KMS-11 (cell line): ENCODE results near the gene MMP14.

ENCODE experiments used
- H2AFZ ChIP-seq: fragments of 200-600 bp; sonication (generic); 2 replicates; pipeline ENCODE4 v1.6.1; 2016; ENCODE audit warnings: antibody characterized with exemption, mixed run types, low read depth
- H3K27ac ChIP-seq: fragments of 200-600 bp; sonication (generic); 2 replicates; pipeline ENCODE4 v1.6.1; 2016; ENCODE audit warnings: mild to moderate bottlenecking, mixed run types
- H3K27me3 ChIP-seq: fragments of 200-600 bp; sonication (generic); 2 replicates; pipeline ENCODE4 v1.6.1; 2017; ENCODE audit warnings: mild to moderate bottlenecking, low read depth, mixed run types, moderate library complexity; ENCODE audit not compliant: insufficient read depth
- H3K36me3 ChIP-seq: fragments of 200-600 bp; sonication (generic); 2 replicates; pipeline ENCODE4 v1.6.1; 2017; ENCODE audit warnings: mild to moderate bottlenecking, mixed run types; ENCODE audit not compliant: insufficient read depth
- H3K4me1 ChIP-seq: fragments of 200-600 bp; sonication (generic); 2 replicates; pipeline ENCODE4 v1.6.1; 2016; ENCODE audit warnings: mild to moderate bottlenecking, low read depth, mixed run types; ENCODE audit not compliant: poor library complexity, severe bottlenecking
- H3K4me2 ChIP-seq: fragments of 200-600 bp; sonication (generic); 2 replicates; pipeline ENCODE4 v1.7.0; 2016; ENCODE audit warnings: mild to moderate bottlenecking, mixed run types
- H3K4me3 ChIP-seq: fragments of 200-600 bp; sonication (generic); IDR thresholded peaks from 2 replicates; pipeline ENCODE4 v1.6.1; 2017; ENCODE audit warnings: low read depth, low read length, mixed read lengths; ENCODE audit not compliant: insufficient read depth
- H3K79me2 ChIP-seq: fragments of 200-600 bp; sonication (generic); 2 replicates; pipeline ENCODE4 v1.6.1; 2016; ENCODE audit warnings: low read depth, mixed run types; ENCODE audit not compliant: insufficient read depth
- H3K9ac ChIP-seq: fragments of 200-600 bp; sonication (generic); 2 replicates; pipeline ENCODE4 v1.6.1; 2016; ENCODE audit warnings: mild to moderate bottlenecking, mixed run types
- H4K20me1 ChIP-seq: fragments of 200-600 bp; sonication (generic); 2 replicates; pipeline ENCODE4 v1.6.1; 2016; ENCODE audit warnings: mild to moderate bottlenecking, mixed run types; ENCODE audit not compliant: insufficient read depth
- CTCF ChIP-seq: fragments of 200-600 bp; sonication (generic); conservative IDR thresholded peaks from 2 replicates; pipeline ENCODE4 v1.6.1; 2017; ENCODE audit warnings: low read depth, mild to moderate bottlenecking, antibody characterized with exemption, low read length, moderate library complexity, mixed read lengths

MMP14 gene

DNA sequence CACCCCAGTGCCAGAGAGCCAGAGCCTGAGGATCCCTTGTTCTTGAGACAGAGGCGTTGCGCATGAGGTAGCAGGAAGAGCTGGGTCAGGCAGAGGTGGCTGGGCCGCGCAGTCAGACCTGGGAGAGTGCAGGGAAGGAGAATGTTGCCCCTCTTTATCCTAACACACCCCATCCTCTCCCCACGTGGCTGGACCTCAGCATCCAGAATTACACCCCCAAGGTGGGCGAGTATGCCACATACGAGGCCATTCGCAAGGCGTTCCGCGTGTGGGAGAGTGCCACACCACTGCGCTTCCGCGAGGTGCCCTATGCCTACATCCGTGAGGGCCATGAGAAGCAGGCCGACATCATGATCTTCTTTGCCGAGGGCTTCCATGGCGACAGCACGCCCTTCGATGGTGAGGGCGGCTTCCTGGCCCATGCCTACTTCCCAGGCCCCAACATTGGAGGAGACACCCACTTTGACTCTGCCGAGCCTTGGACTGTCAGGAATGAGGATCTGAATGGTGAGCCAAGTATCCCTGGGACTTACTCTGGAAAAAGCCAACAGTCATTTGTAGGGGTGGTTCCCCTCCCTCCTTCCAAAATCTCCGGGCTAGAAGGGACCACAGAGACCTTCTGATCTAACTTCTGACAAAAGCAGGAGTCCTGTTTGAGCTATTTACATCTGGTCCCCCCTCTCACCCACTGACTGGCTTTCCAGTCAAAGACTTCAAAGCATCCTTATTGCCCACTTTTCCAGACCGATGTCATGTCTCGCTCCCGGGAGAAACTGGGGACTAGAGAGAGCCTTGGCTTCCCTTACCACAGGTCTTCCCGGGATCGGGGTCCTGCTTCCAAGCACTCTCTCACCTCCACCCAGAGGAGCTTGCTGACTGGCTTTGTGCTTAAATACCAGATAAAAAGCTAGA is 6.1 kb downstream of the MMP14 start:
- Histone ChIP-seq H3K27me3 (no peaks in the 10 kb centered on the region), H3K27ac (no peak overlapping the region), H3K79me2 (no peaks in the 10 kb centered on the region), H3K4me1 (peaks cover 27% of the 10 kb centered on the region), H3K36me3 (no peaks in the 10 kb centered on the region), H3K4me2 (no peak overlapping the region), H3K4me3 (no peak overlapping the region), H3K9ac (no peak overlapping the region), H2AFZ (no peak overlapping the region), H4K20me1 (no peaks in the 10 kb centered on the region)
- TF ChIP-seq CTCF = no peak

DNA sequence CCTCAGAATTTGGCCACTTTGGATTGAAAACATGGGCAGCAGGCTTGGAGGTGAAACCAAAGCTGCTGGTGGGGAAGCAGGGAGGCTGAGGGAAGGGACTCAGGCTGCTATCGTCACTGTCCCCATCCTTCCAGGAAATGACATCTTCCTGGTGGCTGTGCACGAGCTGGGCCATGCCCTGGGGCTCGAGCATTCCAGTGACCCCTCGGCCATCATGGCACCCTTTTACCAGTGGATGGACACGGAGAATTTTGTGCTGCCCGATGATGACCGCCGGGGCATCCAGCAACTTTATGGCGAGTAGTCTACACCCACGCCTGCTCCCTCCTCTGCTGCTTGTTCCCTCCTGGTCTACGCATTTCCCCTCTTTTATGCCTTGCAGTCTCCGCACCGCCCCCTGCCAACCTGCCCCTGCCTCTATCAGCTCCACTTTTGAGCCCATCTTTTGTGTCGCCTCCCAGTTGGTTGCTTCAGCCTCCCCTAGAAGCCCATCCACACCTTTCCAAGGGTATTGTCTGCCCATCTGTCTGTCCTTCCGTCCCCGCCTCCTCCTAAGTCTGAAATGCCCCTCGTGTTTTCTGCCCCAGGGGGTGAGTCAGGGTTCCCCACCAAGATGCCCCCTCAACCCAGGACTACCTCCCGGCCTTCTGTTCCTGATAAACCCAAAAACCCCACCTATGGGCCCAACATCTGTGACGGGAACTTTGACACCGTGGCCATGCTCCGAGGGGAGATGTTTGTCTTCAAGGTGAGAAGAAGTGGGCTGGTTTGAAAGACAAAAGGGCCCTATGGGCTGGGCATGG is 6.9 kb downstream of the MMP14 start:
- Histone ChIP-seq H3K4me1 (peaks cover 19% of the 10 kb centered on the region), H3K27me3 (no peaks in the 10 kb centered on the region), H3K36me3 (no peaks in the 10 kb centered on the region), H3K9ac (no peak overlapping the region), H3K4me3 (no peak overlapping the region), H3K4me2 (no peak overlapping the region), H3K27ac (no peak overlapping the region), H2AFZ (no peak overlapping the region), H3K79me2 (no peaks in the 10 kb centered on the region), H4K20me1 (no peaks in the 10 kb centered on the region)
- no peak for TF ChIP-seq CTCF

GRCh38 chr14:22844221-22845102 is 8.1 kb downstream of the MMP14 start:
- no peak overlapping the region for H2AFZ ChIP-seq
- H3K4me1 ChIP-seq = peaks cover 7% of the 10 kb centered on the region
- H3K27ac ChIP-seq = no peak overlapping the region
- no peaks in the 10 kb centered on the region for H3K79me2 ChIP-seq
- H3K36me3 ChIP-seq = no peaks in the 10 kb centered on the region
- TF ChIP-seq CTCF = no peak
- H3K27me3 ChIP-seq = no peaks in the 10 kb centered on the region
- H3K9ac ChIP-seq = no peak overlapping the region
- no peaks in the 10 kb centered on the region for H4K20me1 ChIP-seq
- H3K4me2 ChIP-seq = no peak overlapping the region
- no peak overlapping the region for H3K4me3 ChIP-seq

GRCh38 chr14:22845103-22845394 is 8.7 kb downstream of the MMP14 start:
- Histone ChIP-seq H4K20me1 (no peaks in the 10 kb centered on the region), H3K36me3 (no peaks in the 10 kb centered on the region), H3K4me1 (peaks cover 6% of the 10 kb centered on the region), H3K4me2 (no peak overlapping the region), H3K27me3 (no peaks in the 10 kb centered on the region), H3K79me2 (no peaks in the 10 kb centered on the region), H2AFZ (no peak overlapping the region), H3K9ac (no peak overlapping the region), H3K4me3 (no peak overlapping the region), H3K27ac (no peak overlapping the region)
- TF ChIP-seq CTCF = no peak
